Measurements from ENCODE around the gene CEP43.

GRCh38 chr6:167013946-167014345 lies 14.7 kb downstream of the CEP43 start:
- TF ChIP-seq CTCF (IDR thresholded peaks at IDR 0.05) (no peak), POLR2A (IDR thresholded peaks at IDR 0.05) (no peak)

Measured in vagina (tissue), 2 donors.